GM21528 (cell line): ENCODE measurements around the gene COL27A1.

Experiments
- ATAC-seq: cut with Tn5 transposase; IDR thresholded peaks from one replicate; pipeline ENCODE4 v1.9.1; 2021; ENCODE audit warnings: mild to moderate bottlenecking, moderate library complexity; ENCODE audit not compliant: unreplicated experiment, low FRiP score

COL27A1 gene

DNA sequence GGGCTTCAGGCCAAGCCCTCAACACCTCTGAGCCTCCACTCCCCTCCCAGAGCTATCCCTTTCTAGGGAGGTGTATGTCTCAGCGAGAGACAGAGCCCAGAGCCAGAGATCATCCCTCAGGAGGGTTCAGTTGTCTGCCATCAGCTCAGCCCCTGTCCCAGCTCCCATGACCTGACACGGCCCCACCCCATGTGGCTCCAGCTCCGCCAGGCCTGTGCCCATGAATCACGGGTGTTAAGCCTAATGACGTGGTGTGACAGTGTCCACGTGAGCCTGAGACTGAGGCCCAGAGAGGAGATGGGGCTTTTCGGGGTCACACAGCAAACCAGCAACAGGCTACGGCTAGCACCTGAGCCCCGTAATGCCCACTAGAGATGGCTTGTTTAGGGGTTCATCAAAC lies 106.7 kb downstream of the COL27A1 start:
- no peak for ATAC-seq

DNA sequence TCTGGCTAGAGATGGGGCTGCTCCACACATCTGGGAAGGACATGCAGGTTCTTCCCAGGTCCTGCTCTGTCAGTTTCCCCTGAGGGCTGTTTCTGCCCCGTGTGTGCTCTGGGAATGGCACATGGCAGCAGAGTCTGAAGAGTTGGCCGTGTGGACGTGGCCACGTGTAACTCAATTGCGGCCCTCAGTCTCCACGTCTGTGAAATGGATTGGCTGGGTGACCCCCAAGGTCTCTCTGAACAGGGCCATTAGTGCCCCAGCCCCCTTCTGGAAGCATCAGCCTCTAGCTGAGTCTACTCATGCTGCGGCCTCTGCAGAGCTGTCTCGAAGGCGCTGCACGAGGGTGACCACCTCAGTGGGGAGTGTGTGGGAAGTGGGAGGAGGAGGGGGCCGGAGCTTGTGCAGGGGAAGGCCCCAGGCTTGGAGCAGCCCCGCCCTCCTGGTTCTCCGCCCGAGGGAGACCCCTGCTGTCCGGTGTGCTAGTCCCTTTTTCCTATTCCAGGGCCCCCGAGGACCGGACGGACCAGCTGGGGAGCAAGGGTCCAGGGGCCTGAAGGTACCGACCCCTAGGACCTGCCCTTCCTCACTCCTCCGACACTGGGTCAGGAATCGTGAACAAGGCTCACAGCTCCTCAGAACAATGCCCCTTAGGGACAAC lies 108.6 kb downstream of the COL27A1 start:
- no peak for ATAC-seq

DNA sequence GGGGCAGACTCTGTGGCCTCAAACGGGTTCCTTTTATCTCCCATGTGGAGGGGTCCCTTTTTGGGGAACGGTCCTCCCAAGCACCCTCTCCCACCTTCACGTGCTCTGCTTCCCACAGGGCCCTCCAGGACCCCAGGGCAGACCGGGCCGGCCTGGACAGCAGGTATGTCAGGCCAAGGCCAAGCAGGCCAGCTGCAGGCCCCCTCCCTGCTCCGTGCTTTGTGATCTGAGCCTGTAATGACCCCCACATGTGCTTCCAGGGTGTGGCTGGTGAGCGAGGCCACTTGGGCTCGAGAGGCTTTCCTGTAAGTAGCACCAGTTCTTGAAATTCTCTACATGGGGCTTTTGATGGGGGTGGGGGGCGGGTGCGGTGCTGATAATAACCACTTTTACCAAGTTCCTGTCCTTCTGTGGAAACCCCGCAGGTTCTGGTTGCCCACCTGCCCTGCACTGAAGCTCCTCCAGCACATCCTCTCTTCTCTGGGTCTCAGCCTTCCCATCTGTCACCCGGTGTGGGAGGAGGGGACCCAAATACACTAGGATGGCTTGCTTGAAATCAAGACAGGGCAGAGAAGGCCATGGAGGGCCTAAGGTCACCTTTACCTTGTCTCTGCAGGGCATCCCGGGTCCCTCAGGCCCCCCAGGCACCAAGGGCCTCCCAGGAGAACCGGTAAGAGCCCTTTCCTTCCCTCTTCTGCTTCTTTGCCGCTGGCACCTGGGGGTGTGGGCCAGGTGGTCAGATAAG lies 109.6 kb downstream of the COL27A1 start:
- ATAC-seq = no peak

DNA sequence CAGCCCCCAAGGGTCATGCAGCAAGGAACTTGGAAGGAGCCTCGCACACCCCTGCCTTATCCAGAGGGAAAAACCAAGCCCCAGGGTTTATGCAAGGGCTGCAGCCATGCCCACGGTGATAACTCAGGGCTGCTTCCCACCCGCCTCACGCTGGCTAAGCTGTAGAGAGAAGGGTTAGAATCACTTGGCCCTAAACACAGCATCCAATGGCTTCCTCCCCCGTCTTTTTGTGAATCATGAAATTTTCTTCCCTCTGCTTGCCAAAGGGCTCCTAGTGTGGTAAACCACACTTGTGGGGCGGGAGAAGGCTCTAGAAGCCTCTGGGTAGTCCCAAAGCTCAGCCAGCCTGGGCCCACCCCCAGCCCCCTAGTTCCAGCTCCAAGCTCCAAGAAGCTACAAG lies 111.6 kb downstream of the COL27A1 start:
- ATAC-seq = no peak

DNA sequence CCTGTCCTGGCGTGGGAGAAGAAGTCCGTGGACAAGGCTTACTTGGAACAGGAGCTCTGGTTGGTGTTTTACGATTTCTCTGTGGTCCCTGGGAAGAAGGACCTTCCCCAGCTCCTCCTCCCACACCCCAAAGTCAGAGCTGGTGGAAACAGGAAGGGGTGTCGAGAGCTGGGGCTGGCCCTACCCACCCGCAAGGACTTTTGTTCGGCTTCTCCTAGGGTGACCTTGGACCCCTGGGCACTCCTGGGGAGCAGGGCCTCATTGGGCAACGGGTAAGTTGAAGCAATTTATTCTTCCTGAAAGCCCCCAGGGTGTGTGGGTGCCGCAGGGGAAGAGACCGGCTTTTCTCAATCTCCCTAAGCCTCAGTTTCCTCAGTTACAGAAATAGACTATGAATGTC lies 113.7 kb downstream of the COL27A1 start:
- no peak for ATAC-seq

DNA sequence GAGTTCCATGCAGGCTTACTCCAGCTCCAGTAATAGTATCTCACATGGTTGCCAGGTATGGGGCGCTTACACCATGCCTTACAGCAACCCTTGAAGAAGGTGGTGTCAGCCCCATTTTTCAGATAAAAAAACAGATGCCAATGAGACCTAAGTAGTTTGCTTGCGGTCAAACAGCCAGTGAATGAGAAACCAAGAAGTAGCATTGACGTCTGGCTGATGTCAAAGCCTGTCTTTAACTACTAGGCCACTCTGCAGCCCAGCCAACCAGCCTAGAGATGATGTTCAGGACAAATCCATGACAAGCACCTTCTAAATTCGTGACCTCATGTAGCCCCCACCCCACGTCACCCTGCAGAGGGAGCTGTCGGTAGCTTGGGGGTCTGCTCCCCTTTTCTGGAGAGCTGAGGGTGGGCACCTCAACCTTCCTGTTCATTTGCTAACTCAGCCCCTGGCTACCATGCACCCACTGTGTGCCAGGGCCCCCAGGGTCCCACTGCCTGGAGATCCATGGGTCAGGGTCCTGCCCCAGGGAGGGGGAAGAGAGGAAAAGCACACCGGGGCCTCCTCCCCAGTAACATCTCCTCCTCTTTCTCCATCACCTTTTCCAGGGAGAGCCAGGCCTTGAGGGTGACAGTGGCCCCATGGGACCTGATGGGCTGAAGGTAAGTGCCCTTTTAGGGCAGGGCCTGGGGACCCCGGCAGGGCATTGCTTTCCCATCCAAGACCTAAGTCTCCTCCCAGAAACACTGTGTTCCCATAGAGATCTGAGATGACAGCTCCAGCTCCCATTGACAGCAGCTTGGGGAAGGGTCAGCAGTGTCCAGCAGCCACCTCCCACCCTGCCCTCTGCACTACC lies 115.0 kb downstream of the COL27A1 start:
- no peak for ATAC-seq

DNA sequence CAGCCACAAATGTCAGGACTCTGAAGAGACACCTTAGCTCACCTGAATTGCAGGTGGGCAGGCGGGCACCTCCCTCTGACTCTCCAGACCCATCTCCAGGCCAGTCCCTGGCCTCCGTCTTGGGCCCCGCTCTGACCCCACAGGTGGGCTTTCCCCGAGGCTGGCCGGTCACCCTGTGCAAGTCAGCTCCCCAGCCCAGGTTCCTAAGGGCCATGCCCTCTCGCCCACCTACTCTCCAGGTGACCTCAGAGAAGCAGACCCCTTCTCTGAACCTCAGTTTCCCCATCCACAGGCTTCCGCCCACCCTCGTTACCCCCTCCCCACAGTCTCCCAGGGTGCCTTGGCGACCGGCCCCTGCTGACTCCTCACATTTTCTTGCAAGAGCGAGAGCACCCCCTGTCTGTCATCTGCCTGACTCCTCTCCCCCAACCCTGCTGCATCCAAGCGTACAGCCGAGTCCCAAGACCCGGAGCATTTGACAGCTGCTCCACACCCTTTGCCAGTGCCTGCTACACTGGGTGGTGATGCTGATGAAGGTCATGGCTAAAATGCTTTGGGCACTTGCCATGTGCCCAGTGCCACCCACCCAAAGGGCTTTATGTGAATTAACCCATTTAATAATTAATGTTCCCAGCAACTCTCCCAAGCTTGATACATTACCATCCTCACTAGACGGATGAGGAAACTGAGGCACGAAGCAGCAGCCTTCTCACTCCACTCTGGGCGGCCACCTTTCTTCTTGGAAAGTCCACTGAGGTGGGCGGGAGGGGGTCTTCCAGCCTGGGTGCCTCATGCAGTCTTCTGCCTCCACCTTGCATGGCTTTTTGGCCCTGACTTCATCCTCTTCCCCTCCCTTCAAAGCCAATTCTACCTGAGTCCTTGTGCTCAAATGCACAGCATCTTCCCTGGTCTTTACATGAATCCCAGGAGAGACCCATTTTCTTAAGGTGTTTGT lies 116.5 kb downstream of the COL27A1 start:
- no peak for ATAC-seq

DNA sequence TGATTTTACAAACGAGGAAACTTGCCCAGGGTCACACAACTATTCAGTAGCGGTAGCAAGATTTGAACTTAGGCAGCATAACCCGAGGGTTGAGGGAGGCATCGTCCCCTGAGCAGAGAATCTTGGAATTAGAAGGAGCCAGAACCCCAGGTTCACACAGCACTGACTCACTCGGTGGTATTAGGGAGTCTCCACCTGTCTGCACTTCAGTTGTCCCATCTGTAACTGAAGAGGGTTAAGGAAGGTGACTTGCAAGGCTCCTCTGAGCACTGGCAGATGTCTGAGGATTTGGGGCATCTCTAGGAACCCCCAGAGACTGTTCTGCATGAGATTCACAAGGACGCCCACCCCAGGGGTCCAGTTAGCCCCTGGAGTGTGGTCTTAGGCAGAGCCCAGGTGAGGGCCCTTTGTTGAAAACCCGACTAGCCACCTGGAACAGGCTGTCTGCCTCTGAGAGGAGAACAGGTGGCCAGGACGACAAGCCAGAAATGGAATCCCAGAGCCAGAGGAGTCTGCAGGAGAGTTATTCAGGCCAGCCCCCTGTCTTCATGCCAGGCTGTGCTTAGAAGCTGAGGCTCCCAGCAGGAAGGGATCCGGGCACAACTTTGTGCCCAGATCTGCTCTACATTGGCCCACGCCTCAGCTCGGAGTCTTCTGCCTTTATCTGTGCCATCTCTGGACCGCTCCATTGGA lies 117.5 kb downstream of the COL27A1 start:
- no peak for ATAC-seq

DNA sequence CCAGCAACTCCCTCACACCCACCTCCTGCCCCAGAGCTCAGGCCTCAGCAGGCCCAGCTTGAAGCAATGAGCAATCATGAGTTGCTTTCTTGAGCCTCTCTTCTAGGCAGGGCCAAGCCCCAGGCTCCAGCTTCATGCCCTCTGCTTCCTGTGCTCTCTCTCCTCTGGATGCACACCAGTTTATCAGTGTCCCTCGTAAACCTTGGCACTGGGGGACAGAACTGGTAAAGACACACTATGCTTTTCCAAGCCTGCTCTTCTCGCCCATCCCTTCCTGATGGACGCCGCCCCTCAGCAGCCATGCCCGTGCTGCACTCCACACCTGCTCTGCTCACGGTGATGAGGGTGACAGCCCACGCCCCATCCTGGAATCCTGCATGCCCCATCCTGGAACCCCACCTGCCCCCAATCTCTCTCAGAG lies 118.1 kb downstream of the COL27A1 start:
- ATAC-seq = no peak

DNA sequence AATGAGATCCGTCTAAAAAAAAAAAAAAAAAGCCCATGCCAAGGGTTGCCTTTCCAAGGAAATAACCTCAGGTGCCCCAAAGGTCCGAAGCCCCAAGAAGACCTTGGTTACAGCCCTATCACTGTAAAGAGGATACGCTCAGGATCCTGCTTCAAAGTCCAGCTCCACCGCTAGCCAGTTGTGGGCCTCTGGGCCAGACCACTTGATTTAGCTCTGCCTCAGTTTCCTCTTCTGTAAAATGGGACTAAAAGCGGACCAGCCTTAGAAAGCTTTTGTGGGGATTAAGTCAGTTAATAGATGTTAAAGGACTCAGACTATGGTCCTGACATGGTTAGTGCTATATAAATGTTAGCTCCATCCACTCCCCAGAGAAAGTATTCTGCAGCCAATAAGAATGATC lies 118.9 kb downstream of the COL27A1 start:
- ATAC-seq = no peak

DNA sequence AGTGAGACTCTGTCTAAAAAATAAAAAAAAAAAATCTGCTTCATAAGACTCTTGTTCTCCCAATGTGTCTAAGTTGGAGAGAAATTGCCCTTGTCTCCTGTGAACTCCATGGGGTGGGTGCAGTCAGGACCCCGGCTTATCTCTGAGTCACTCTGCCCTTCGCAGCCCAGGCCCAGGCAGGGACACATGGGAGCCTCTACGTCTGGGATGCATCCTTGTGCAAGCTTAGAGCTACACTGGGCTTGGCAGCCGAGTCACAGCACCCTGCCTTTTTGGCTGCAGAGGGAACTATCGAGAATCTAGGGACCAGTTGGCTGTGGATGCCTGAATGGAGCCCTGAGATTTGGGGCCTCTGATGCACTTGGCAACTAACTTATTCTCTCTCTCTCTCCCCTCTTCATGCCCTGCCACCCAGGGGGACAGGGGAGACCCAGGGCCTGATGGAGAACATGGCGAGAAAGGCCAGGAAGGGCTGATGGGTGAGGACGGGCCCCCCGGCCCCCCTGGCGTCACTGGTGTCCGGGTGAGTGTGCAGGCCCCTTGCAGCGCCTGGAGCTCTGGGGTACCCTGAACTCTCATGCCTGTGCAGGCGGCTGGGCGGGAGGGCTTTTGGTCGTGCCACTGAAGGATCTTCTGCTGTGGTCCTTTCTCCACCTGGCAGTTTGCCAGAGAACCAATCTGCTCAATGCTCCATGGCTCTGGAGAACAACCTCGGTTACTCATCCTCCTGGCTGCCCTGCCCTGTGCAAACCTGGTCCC lies 120.1 kb downstream of the COL27A1 start:
- no peak for ATAC-seq

DNA sequence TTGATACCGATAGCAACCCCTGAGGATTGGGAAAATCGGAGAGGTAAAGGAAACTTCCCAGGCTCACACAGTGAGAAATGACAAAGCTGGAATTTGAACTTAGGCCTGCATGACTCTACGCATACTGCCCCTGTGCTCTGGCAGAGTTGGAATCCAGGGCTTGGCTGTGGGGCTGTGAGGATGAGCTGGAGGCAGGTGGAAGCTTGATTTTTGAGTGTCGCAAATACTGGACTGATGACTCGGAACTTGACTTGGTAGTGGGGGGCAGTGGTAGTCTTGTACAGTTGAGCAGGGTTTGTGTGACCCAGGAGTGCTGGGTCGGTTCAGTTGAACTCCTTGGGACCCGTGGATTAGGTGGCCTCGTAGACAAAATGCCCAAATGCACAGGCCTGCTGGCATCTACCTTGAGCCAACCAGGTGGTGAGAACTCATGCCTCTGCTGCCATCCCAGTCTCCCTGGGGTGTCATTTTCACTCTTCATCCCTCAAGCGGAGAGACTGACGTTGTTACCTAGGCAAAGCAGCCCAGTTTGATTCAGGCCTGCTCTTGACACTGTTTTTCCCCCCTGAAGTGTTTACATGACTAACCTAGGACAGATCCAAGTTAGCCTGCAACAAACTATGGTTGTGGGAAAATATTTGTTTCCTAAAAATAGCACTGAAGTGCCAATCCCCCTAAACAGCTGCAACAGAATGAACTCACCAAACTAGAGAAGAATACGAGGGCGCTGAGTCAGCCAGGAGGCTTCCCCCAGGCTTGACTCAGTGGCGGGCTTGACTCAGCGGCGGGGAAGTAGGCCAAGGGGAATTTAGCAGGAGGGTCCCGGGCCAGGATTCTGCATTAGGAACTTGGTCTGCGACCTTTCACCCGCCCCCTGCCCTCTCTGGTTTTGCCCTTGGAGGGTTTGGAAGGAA lies 121.8 kb downstream of the COL27A1 start:
- ATAC-seq = no peak

DNA sequence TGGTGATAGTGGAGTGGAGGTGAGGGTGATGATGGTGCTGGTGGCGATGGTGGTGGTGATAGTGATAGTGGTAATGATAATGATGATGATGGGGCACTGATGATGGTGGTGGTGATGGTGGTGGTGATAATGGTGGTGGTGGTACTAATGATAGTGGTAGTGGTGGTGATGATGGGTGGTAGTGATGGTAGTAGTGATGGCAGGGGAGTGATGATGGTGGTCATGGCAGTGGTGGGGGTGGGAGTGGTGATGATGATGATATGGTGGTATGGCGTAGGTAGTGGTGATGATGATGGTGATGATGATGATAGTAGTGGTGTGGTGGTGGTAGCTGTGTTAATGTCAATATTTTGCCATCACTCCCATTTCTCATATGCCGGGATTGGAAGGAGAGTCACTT lies 123.0 kb downstream of the COL27A1 start:
- ATAC-seq = no peak

DNA sequence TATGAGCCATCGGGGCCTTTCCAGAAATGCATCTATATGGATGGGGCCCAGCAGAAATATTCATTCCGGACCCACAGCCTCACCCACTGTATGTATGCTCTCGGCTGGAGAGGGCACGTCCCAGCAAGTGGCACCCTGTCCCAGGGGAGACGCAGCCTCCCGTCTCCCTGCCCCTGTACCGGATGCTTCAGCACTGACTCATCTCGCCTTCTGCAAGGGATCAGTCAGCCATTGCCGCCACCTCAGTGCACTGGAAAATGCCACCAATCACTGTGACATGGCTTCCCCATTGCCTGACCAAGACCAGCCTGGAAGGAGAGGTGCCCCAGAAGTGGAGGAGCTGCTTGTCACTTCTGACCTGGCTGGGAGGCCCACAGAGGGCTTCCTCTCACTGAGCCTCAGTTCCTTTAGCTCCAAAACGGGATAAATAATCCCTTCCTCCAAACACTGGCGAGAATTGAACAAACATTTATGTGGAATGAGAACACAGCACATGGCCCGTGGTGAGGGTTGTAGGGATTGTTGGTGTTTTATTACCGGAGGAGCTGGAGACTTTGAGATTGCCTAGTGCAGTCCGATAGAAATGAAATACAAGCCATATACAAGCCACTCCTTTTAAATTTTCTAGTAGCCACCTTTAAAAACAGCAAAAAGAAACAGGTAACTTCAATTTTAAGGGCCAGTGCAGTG lies 123.7 kb downstream of the COL27A1 start:
- ATAC-seq = no peak

DNA sequence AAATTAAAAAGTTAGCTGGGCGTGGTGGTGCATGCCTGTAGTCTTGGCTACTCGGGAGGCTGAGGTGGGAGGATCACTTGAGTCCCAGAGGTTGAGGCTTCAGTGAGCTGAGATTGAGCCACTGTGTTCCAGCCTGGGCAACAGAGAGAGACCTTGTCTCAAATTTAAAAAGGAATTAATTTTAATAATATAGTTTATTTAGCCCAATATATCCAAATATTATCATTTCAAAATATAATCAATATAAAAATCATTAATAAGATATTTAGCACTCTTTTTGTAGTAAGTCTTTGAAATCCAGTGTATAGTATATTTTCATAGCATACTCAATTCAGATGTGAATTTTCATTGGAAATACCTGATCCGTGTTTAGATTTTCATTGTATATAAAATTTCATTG lies 124.4 kb downstream of the COL27A1 start:
- no peak for ATAC-seq

DNA sequence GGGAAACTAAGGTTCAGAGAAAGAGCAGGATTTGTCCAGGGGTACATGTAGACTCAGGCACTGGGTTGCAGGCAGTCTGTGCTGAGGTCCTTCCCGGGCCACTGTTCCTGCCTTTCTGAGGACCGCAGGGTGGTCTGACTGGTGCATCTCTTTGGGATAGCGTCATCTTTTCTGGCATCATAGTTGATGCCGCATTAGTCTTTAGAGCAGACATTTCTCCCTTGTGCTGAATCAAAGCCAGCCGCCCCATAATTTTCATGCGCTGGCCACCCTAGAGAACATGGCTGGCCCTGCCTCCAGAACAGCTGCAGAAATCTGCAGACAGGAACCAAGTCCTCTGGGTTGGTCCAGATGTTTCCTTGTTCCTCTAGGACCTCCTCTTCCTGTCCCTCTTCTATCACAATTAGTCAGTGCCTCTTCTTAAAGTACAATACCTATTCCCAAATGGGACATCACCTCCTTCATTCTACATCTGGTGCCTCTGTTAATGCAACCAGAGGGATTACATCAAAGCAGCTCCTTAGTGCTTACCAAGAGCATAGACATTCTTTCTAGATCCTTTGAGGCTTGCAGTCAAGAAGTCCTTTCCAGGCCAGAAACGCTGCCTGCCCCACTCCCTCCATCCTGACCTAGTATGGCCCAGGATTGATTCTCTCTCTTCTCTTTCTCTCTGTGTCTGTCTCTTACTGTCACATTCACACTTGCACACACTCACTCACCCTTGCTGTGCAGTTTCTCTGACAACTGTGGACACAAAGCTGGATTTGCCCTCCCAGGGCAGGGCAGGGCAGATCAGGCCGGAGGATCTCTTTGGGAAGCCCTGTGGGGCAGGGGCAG lies 125.5 kb downstream of the COL27A1 start:
- no peak for ATAC-seq
